ENCODE results near the gene CNTN1.
"Not testable (repeated sequence)": the region's sequence is repeated elsewhere in the genome, so short reads cannot be mapped to it uniquely, and the experiment has no call there.

Gene CNTN1

GRCh38 chr12:40711121-40711520 lies 18.9 kb downstream of the CNTN1 start:
- DNase-seq = no peak

- no peak for DNase-seq
Measured at GRCh38 chr12:40714636-40715035, 22.4 kb downstream of the CNTN1 start.

GRCh38 chr12:40716037-40716436 lies 23.8 kb downstream of the CNTN1 start:
- DNase-seq = no peak

- DNase-seq = no peak
Measured at GRCh38 chr12:40717576-40717975, 25.3 kb downstream of the CNTN1 start.

- no peak for DNase-seq
Measured at GRCh38 chr12:40718878-40719372, 26.7 kb downstream of the CNTN1 start.

- no peak for DNase-seq
Measured at GRCh38 chr12:40723001-40723400, 30.8 kb downstream of the CNTN1 start.

GRCh38 chr12:40726366-40726765 lies 34.1 kb downstream of the CNTN1 start:
- no peak for DNase-seq

- no peak for DNase-seq
Measured at GRCh38 chr12:40727774-40728483, 35.7 kb downstream of the CNTN1 start.

GRCh38 chr12:40730281-40730680 lies 38.0 kb downstream of the CNTN1 start:
- no peak for DNase-seq

- no peak for DNase-seq
Measured at GRCh38 chr12:40733871-40734270, 41.6 kb downstream of the CNTN1 start.

GRCh38 chr12:40734276-40734675 lies 42.0 kb downstream of the CNTN1 start:
- DNase-seq = no peak

- no peak for DNase-seq
Measured at GRCh38 chr12:40735551-40736230, 43.5 kb downstream of the CNTN1 start.

- not testable (repeated sequence) for DNase-seq
Measured at GRCh38 chr12:40737416-40737815, 45.2 kb downstream of the CNTN1 start.

- DNase-seq = no peak
Measured at GRCh38 chr12:40738856-40739255, 46.6 kb downstream of the CNTN1 start.

- no peak for DNase-seq
Measured at GRCh38 chr12:40742041-40742440, 49.8 kb downstream of the CNTN1 start.

GRCh38 chr12:40745386-40745785 lies 53.1 kb downstream of the CNTN1 start:
- no peak for DNase-seq

GRCh38 chr12:40749863-40750262 lies 57.6 kb downstream of the CNTN1 start:
- DNase-seq = no peak

GRCh38 chr12:40752011-40752410 lies 59.8 kb downstream of the CNTN1 start:
- no peak for DNase-seq

GRCh38 chr12:40760821-40761220 lies 68.6 kb downstream of the CNTN1 start:
- DNase-seq = no peak

GRCh38 chr12:40762072-40762471 lies 69.8 kb downstream of the CNTN1 start:
- no peak for DNase-seq

- DNase-seq = no peak
Measured at GRCh38 chr12:40768125-40768864, 76.1 kb downstream of the CNTN1 start.

GRCh38 chr12:40769846-40770245 lies 77.6 kb downstream of the CNTN1 start:
- no peak for DNase-seq

- no peak for DNase-seq
Measured at GRCh38 chr12:40770781-40771180, 78.5 kb downstream of the CNTN1 start.

GRCh38 chr12:40775661-40776060 lies 83.4 kb downstream of the CNTN1 start:
- no peak for DNase-seq
